ENCODE results near the gene LZTFL1.

The LZTFL1 gene

DNA sequence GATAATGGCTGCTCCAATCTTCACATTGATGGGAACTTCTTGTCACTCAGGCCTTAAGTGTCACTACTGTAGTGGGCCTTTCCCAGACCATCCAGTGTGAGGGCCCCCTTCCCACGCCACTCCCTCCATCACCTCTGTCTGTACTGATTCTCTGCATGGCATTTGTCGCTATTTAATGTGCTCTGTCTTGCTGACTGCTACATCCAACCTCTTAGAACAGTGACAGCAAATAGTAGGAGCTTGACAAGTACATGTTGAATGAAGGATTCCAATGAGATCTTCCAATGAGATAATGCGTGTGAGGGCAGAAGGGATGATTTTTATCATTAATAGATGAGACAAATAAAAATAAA lies 38.8 kb upstream of the LZTFL1 start:
- Histone ChIP-seq H3K9ac (ENCODE audit: low read length in 5 of 5) (no peak overlapping the region), H3K9me3 (ENCODE audit: control insufficient read depth in 5 of 5, low read length in 5 of 5) (no peaks in the 10 kb centered on the region), H3K36me3 (ENCODE audit: control insufficient read depth in 5 of 5, insufficient read depth in 5 of 5, low read length in 5 of 5) (no peaks in the 10 kb centered on the region), H3K27ac (ENCODE audit: low read depth, low read length) (no peak overlapping the region), H3K4me3 (ENCODE audit: low read depth in 1 of 5, low read length in 5 of 5) (no peak overlapping the region), H3K4me1 (ENCODE audit: control insufficient read depth in 5 of 5, insufficient read depth in 5 of 5, low read length in 5 of 5) (no peaks in the 10 kb centered on the region), H3K27me3 (ENCODE audit: control insufficient read depth in 5 of 5, insufficient read depth in 4 of 5, low read length in 5 of 5) (peaks cover 0 to 4% (median 0%) of the 10 kb centered on the region in 5 donors)

DNA sequence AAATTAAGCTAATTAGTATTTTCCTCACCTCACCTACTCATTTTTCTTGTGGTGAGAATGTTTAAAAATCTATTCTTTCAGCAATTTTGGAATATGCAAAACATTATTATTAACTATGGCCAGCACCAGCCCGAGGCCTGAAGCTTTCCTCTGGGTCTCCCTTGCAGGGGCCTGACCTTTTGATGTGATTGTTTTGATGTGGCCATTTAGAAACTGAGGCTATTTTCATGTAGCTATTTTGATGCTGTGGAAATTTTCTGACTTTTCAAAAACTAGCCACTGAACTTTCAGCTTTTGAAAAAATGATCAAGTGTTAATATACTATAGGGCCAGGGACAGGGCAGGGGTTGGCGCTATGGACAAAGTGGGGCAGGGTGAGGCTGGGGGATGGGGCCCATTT lies 36.2 kb upstream of the LZTFL1 start:
- H3K4me1 ChIP-seq (ENCODE audit: control insufficient read depth in 5 of 5, insufficient read depth in 5 of 5, low read length in 5 of 5) = no peaks in the 10 kb centered on the region
- H3K9ac ChIP-seq (ENCODE audit: low read length in 5 of 5) = no peak overlapping the region
- no peak overlapping the region for H3K27ac ChIP-seq (ENCODE audit: low read depth, low read length)
- peaks cover 0 to 4% (median 0%) of the 10 kb centered on the region in 5 donors for H3K9me3 ChIP-seq (ENCODE audit: control insufficient read depth in 5 of 5, low read length in 5 of 5)
- no peaks in the 10 kb centered on the region for H3K36me3 ChIP-seq (ENCODE audit: control insufficient read depth in 5 of 5, insufficient read depth in 5 of 5, low read length in 5 of 5)
- no peaks in the 10 kb centered on the region for H3K27me3 ChIP-seq (ENCODE audit: control insufficient read depth in 5 of 5, insufficient read depth in 4 of 5, low read length in 5 of 5)
- H3K4me3 ChIP-seq (ENCODE audit: low read depth in 1 of 5, low read length in 5 of 5) = no peak overlapping the region

DNA sequence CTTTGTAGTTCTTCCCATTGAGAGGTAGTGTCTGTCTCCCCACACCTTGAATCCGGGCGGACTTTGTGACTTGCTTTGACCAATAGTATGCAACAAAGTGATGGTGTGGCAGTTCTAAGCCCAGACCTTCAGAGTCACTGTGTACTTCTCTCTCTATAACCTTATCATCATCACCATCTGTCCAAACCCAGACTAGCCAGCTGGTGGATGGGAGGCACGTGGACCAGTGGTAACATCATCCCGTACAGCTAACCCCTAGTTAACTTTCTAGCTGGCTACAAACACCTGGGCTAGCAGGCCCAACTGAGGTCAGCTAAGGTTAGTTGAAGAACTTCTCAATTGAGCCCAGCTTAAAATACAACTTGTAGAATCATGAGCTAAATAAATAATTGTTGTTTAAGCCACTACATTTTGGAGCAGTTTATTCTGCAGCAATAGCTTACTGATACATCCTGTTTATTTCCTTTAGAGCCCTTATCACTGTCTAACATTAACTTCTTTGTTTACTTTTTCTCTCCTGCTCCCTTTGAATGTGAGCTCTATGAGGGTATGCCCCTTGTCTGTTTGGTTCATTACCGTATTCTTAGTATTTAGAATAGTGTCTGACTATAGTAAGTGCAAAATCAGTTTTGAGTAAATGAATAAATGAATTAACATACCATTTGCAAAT lies 32.9 kb upstream of the LZTFL1 start:
- Histone ChIP-seq H3K9ac (ENCODE audit: low read length in 5 of 5) (no peak overlapping the region), H3K27me3 (ENCODE audit: control insufficient read depth in 5 of 5, insufficient read depth in 4 of 5, low read length in 5 of 5) (no peaks in the 10 kb centered on the region), H3K4me3 (ENCODE audit: low read depth in 1 of 5, low read length in 5 of 5) (no peak overlapping the region), H3K4me1 (ENCODE audit: control insufficient read depth in 5 of 5, insufficient read depth in 5 of 5, low read length in 5 of 5) (no peaks in the 10 kb centered on the region), H3K36me3 (ENCODE audit: control insufficient read depth in 5 of 5, insufficient read depth in 5 of 5, low read length in 5 of 5) (no peaks in the 10 kb centered on the region), H3K9me3 (ENCODE audit: control insufficient read depth in 5 of 5, low read length in 5 of 5) (peaks cover 0 to 4% (median 0%) of the 10 kb centered on the region in 5 donors), H3K27ac (ENCODE audit: low read depth, low read length) (no peak overlapping the region)

DNA sequence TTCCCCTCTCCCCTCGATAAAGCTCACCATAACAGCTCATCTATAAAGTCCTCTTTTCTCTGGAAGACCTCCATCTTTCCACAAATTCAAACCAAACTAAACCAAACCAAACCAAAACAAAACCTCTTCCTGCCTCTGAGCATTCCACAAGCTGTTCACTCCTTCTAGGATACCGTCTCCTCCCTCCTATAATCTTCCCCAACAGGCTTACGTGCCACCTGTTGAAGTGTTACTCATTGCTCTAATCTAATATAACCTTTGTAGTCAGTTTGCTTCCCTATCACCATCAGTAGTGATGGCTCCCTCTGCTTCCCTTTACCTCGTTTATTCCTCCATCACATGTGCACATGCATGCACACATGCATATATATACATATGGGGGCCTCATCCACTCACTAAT lies 31.7 kb upstream of the LZTFL1 start:
- peaks cover 0 to 4% (median 0%) of the 10 kb centered on the region in 5 donors for H3K9me3 ChIP-seq (ENCODE audit: control insufficient read depth in 5 of 5, low read length in 5 of 5)
- no peaks in the 10 kb centered on the region for H3K4me1 ChIP-seq (ENCODE audit: control insufficient read depth in 5 of 5, insufficient read depth in 5 of 5, low read length in 5 of 5)
- no peaks in the 10 kb centered on the region for H3K36me3 ChIP-seq (ENCODE audit: control insufficient read depth in 5 of 5, insufficient read depth in 5 of 5, low read length in 5 of 5)
- H3K4me3 ChIP-seq (ENCODE audit: low read depth in 1 of 5, low read length in 5 of 5) = no peak overlapping the region
- no peak overlapping the region for H3K9ac ChIP-seq (ENCODE audit: low read length in 5 of 5)
- H3K27ac ChIP-seq (ENCODE audit: low read depth, low read length) = no peak overlapping the region
- H3K27me3 ChIP-seq (ENCODE audit: control insufficient read depth in 5 of 5, insufficient read depth in 4 of 5, low read length in 5 of 5) = no peaks in the 10 kb centered on the region

DNA sequence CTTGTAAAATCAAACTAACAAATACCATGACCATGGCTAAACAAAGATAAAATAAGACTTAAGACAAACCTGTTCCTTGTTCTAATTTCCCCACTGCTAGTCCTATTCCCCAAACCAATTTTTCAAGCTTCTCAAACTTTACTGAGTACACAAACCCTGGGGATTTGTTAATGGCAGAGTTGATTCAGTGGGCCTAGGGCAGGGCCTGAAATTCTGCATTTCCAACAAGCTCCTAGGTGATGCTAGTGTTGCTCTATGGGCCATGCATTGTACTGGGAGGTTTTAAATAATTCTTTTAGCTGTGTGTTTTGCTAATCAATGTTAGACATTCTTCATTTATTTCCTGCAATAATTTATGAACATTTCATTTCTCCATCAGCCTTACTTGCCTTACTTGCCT lies 31.1 kb upstream of the LZTFL1 start:
- H3K36me3 ChIP-seq (ENCODE audit: control insufficient read depth in 5 of 5, insufficient read depth in 5 of 5, low read length in 5 of 5) = no peaks in the 10 kb centered on the region
- no peak overlapping the region for H3K27ac ChIP-seq (ENCODE audit: low read depth, low read length)
- no peaks in the 10 kb centered on the region for H3K27me3 ChIP-seq (ENCODE audit: control insufficient read depth in 5 of 5, insufficient read depth in 4 of 5, low read length in 5 of 5)
- H3K4me1 ChIP-seq (ENCODE audit: control insufficient read depth in 5 of 5, insufficient read depth in 5 of 5, low read length in 5 of 5) = no peaks in the 10 kb centered on the region
- H3K9ac ChIP-seq (ENCODE audit: low read length in 5 of 5) = no peak overlapping the region
- no peak overlapping the region for H3K4me3 ChIP-seq (ENCODE audit: low read depth in 1 of 5, low read length in 5 of 5)
- H3K9me3 ChIP-seq (ENCODE audit: control insufficient read depth in 5 of 5, low read length in 5 of 5) = peaks cover 0 to 4% (median 0%) of the 10 kb centered on the region in 5 donors

DNA sequence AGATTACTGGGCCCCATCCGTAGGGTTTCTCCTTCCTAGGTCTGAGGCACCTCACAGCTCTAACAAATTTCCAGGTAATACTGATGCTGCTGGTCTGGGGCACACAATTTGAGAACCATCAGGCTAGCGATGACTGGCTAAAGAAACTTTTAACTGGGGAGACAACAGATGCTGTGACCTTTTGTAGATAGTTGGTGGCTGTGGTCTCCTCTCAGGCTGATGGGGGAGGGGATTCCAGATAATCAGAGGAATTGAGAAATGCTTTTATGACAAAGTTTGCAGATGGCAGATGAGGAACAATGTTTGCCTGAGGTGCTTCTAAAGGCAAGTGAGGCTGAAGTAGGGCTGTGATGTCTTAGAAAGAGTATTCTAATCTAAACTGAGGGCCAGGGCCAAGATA lies 30.6 kb upstream of the LZTFL1 start:
- H3K4me3 ChIP-seq (ENCODE audit: low read depth in 1 of 5, low read length in 5 of 5) = no peak overlapping the region
- H3K9ac ChIP-seq (ENCODE audit: low read length in 5 of 5) = no peak overlapping the region
- no peaks in the 10 kb centered on the region for H3K27me3 ChIP-seq (ENCODE audit: control insufficient read depth in 5 of 5, insufficient read depth in 4 of 5, low read length in 5 of 5)
- H3K9me3 ChIP-seq (ENCODE audit: control insufficient read depth in 5 of 5, low read length in 5 of 5) = peaks cover 0 to 4% (median 0%) of the 10 kb centered on the region in 5 donors
- H3K4me1 ChIP-seq (ENCODE audit: control insufficient read depth in 5 of 5, insufficient read depth in 5 of 5, low read length in 5 of 5) = no peaks in the 10 kb centered on the region
- H3K27ac ChIP-seq (ENCODE audit: low read depth, low read length) = no peak overlapping the region
- no peaks in the 10 kb centered on the region for H3K36me3 ChIP-seq (ENCODE audit: control insufficient read depth in 5 of 5, insufficient read depth in 5 of 5, low read length in 5 of 5)

DNA sequence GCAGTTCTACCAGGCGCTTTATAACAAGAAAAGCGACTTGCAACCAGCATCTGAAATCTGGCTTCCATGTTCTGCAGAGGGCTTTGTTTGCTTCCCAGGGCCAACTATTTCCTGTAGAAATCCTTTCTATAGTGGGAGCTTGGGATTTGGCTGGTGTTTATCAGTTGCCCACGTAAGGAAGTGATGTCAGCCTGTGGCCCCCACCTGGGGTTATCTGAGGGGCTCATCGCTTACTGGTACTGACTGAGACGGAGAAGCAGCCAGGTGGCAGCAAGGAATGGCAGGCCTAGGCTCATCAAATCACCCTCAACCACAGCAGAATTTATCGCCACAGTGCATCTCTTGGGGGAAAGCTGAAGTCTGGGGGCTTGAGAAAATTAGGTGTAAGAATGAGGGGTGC lies 29.9 kb upstream of the LZTFL1 start:
- Histone ChIP-seq H3K4me1 (ENCODE audit: control insufficient read depth in 5 of 5, insufficient read depth in 5 of 5, low read length in 5 of 5) (no peaks in the 10 kb centered on the region), H3K27me3 (ENCODE audit: control insufficient read depth in 5 of 5, insufficient read depth in 4 of 5, low read length in 5 of 5) (no peaks in the 10 kb centered on the region), H3K36me3 (ENCODE audit: control insufficient read depth in 5 of 5, insufficient read depth in 5 of 5, low read length in 5 of 5) (no peaks in the 10 kb centered on the region), H3K4me3 (ENCODE audit: low read depth in 1 of 5, low read length in 5 of 5) (no peak overlapping the region), H3K9me3 (ENCODE audit: control insufficient read depth in 5 of 5, low read length in 5 of 5) (peaks cover 0 to 4% (median 0%) of the 10 kb centered on the region in 5 donors), H3K9ac (ENCODE audit: low read length in 5 of 5) (no peak overlapping the region), H3K27ac (ENCODE audit: low read depth, low read length) (no peak overlapping the region)

DNA sequence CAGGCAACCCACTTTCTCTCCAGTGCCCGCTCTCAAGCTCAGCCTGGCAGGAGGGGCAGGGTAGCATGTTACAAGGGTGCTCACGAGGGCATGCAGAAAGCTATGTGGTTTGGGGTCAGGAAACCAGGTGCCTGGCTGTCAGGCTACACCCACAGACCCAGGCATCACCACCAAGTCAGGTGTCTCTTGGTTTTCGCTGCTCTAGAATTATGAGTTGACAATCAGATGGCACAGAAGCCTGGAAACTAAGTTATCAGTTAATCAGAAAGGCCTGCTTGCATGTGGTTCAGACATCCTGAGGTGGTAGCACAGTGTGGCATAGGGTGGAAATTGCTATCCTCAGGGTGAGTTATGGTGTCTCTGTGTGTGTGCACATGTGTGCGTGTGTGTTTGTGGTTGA lies 28.2 kb upstream of the LZTFL1 start:
- no peak overlapping the region for H3K27ac ChIP-seq (ENCODE audit: low read depth, low read length)
- H3K27me3 ChIP-seq (ENCODE audit: control insufficient read depth in 5 of 5, insufficient read depth in 4 of 5, low read length in 5 of 5) = no peaks in the 10 kb centered on the region
- peaks cover 0 to 4% (median 0%) of the 10 kb centered on the region in 5 donors for H3K9me3 ChIP-seq (ENCODE audit: control insufficient read depth in 5 of 5, low read length in 5 of 5)
- H3K4me3 ChIP-seq (ENCODE audit: low read depth in 1 of 5, low read length in 5 of 5) = no peak overlapping the region
- no peak overlapping the region for H3K9ac ChIP-seq (ENCODE audit: low read length in 5 of 5)
- no peaks in the 10 kb centered on the region for H3K36me3 ChIP-seq (ENCODE audit: control insufficient read depth in 5 of 5, insufficient read depth in 5 of 5, low read length in 5 of 5)
- peaks cover 0 to 2% (median 0%) of the 10 kb centered on the region in 5 donors for H3K4me1 ChIP-seq (ENCODE audit: control insufficient read depth in 5 of 5, insufficient read depth in 5 of 5, low read length in 5 of 5)

DNA sequence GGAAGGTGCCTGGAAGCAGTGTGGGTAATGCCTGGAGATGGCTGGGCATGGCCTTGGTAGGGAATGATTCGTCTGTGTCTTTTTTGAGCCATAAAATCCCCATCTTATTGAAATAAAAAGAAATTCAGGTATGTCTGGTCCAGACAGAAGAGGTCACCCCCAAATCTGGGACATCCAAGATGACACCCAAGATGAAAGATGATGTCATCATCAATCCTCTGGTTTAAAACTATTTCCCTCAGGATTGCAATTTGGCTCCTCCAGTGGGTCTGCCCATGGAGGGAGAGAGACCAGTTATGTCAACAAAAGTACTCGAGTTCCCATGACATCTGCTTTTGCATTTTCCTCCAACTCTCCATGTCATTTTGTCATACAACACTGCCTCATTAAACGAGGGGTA lies 27.7 kb upstream of the LZTFL1 start:
- Histone ChIP-seq H3K4me1 (ENCODE audit: control insufficient read depth in 5 of 5, insufficient read depth in 5 of 5, low read length in 5 of 5) (peaks cover 0 to 4% (median 0%) of the 10 kb centered on the region in 5 donors), H3K27ac (ENCODE audit: low read depth, low read length) (no peak overlapping the region), H3K4me3 (ENCODE audit: low read depth in 1 of 5, low read length in 5 of 5) (no peak overlapping the region), H3K27me3 (ENCODE audit: control insufficient read depth in 5 of 5, insufficient read depth in 4 of 5, low read length in 5 of 5) (no peaks in the 10 kb centered on the region), H3K9me3 (ENCODE audit: control insufficient read depth in 5 of 5, low read length in 5 of 5) (peaks cover 0 to 4% (median 0%) of the 10 kb centered on the region in 5 donors), H3K9ac (ENCODE audit: low read length in 5 of 5) (no peak overlapping the region), H3K36me3 (ENCODE audit: control insufficient read depth in 5 of 5, insufficient read depth in 5 of 5, low read length in 5 of 5) (no peaks in the 10 kb centered on the region)

DNA sequence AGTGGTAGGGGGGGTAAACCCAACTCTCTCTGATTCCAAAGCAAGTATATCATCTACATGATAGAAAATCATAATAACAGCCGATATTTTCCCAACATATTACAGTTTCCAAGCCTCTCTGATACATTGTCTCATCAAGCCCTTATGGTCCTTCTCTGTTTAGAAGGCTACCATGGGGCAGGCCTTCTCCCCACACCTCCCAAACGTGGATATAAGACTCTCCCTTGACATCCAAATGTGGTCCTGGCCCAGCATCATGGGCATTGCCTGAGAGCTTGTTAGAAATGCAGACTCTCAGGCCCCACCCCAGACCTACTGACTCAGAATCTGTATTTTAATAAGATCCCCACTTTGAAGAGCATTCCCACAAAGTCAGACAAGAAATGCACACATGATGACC lies 26.7 kb upstream of the LZTFL1 start:
- Histone ChIP-seq H3K27ac (ENCODE audit: low read depth, low read length) (no peak overlapping the region), H3K4me1 (ENCODE audit: control insufficient read depth in 5 of 5, insufficient read depth in 5 of 5, low read length in 5 of 5) (peaks cover 0 to 4% (median 0%) of the 10 kb centered on the region in 5 donors), H3K4me3 (ENCODE audit: low read depth in 1 of 5, low read length in 5 of 5) (no peak overlapping the region), H3K36me3 (ENCODE audit: control insufficient read depth in 5 of 5, insufficient read depth in 5 of 5, low read length in 5 of 5) (no peaks in the 10 kb centered on the region), H3K9ac (ENCODE audit: low read length in 5 of 5) (no peak overlapping the region), H3K27me3 (ENCODE audit: control insufficient read depth in 5 of 5, insufficient read depth in 4 of 5, low read length in 5 of 5) (no peaks in the 10 kb centered on the region), H3K9me3 (ENCODE audit: control insufficient read depth in 5 of 5, low read length in 5 of 5) (peaks cover under 1 to 3% (median 2%) of the 10 kb centered on the region in 5 donors)
